SK-N-SH (cell line): ENCODE results near the gene RPRM. TPM values are rescaled to one million over a fixed set of nuclear protein-coding genes. Genes with fewer than 3 reads are reported as not detected.

Experiments used
- CTCF ChIA-PET: fragments of 300-600, 350-600 bp; formaldehyde crosslinking; extraction: SDS; loops from one replicate; lab custom pipeline; 2021; lab: Yijun Ruan, JAX
- POLR2A ChIA-PET: fragments of 350-600 bp; sonication (Branson Sonifier 250); formaldehyde crosslinking; extraction: SDS; loops from one replicate; lab custom pipeline; 2020; ENCODE audit warnings: antibody characterized with exemption, inconsistent platforms; lab: Yijun Ruan, JAX
- DNase-seq: peaks from one replicate; pipeline ENCODE4 v3.0.0; 2012
- H2AFZ ChIP-seq: fragments of 200-600 bp; sonication (generic); 2 replicates; pipeline ENCODE4 v1.8.1; 2016; ENCODE audit warnings: antibody characterized with exemption, mild to moderate bottlenecking, low read depth
- H3F3A ChIP-seq: fragments of 200-600 bp; sonication (generic); replicated peaks from 2 replicates; pipeline ENCODE3; 2016; ENCODE audit warnings: antibody characterized with exemption, mild to moderate bottlenecking; ENCODE audit not compliant: insufficient read depth
- H3K27ac ChIP-seq, 2 experiments: fragments of 200-500 bp in 1 of 2; fragments of 200-600 bp in 1 of 2; sonication (Bioruptor generic) in 1 of 2; sonication (generic), shearing (Covaris generic) in 1 of 2; 2 replicates each; pipeline versions ENCODE4 v1.5.1 to v1.6.1; 2014 to 2016; ENCODE audit warnings: low read depth in 2 of 2, inconsistent platforms in 1 of 2, low read length in 1 of 2, mild to moderate bottlenecking in 1 of 2, mixed read lengths in 1 of 2
- H3K27me3 ChIP-seq: fragments of 200-600 bp; sonication (generic), shearing (Covaris generic); 2 replicates; pipeline ENCODE4 v1.6.1; 2016; ENCODE audit warnings: mixed run types; ENCODE audit not compliant: insufficient read depth
- H3K36me3 ChIP-seq, 2 experiments: fragments of 200-500 bp in 1 of 2; fragments of 200-600 bp in 1 of 2; sonication (Bioruptor generic) in 1 of 2; sonication (generic) in 1 of 2; replicated peaks in 1 of 2; 2 replicates each; pipeline versions ENCODE3 to v1.5.1; 2014 to 2016; ENCODE audit warnings: low read length in 1 of 2, mild to moderate bottlenecking in 1 of 2; ENCODE audit not compliant: insufficient read depth in 2 of 2, control insufficient read depth in 1 of 2
- H3K4me1 ChIP-seq, 2 experiments: fragments of 200-500 bp in 1 of 2; fragments of 200-600 bp in 1 of 2; sonication (Bioruptor generic) in 1 of 2; sonication (generic), shearing (Covaris generic) in 1 of 2; 2 replicates each; pipeline versions ENCODE4 v1.5.1 to v1.6.1; 2014 to 2016; ENCODE audit warnings: low read depth in 1 of 2, low read length in 1 of 2, mixed run types in 1 of 2; ENCODE audit not compliant: insufficient read depth in 2 of 2, control insufficient read depth in 1 of 2
- H3K4me2 ChIP-seq: fragments of 200-600 bp; sonication (generic), shearing (Covaris generic); 2 replicates; pipeline ENCODE4 v1.6.1; 2017; ENCODE audit warnings: mixed run types
- H3K4me3 ChIP-seq, 2 experiments: fragments of 200-500 bp in 1 of 2; fragments of 200-600 bp in 1 of 2; sonication (Bioruptor generic) in 1 of 2; sonication (generic), shearing (Covaris generic) in 1 of 2; 2 replicates each; pipeline versions ENCODE4 v1.5.1 to v1.8.1; 2014 to 2016; ENCODE audit warnings: low read depth in 2 of 2, inconsistent platforms in 1 of 2, low read length in 1 of 2, mild to moderate bottlenecking in 1 of 2, mixed read lengths in 1 of 2, moderate library complexity in 1 of 2
- H3K79me2 ChIP-seq: fragments of 200-600 bp; sonication (generic); 2 replicates; pipeline ENCODE4 v1.8.1; 2017; ENCODE audit warnings: mild to moderate bottlenecking; ENCODE audit not compliant: insufficient read depth
- H3K9ac ChIP-seq: fragments of 200-600 bp; sonication (generic); 2 replicates; pipeline ENCODE4 v1.6.1; 2017; ENCODE audit warnings: mixed run types
- H3K9me2 ChIP-seq: fragments of 200-600 bp; sonication (generic); 2 replicates; pipeline ENCODE4 v1.6.1; 2017; ENCODE audit warnings: mixed run types
- H3K9me3 ChIP-seq: fragments of 200-600 bp; sonication (generic); 2 replicates; pipeline ENCODE4 v1.6.1; 2017; ENCODE audit warnings: mixed run types, mild to moderate bottlenecking, moderate library complexity
- H4K20me1 ChIP-seq: fragments of 200-600 bp; sonication (generic); 2 replicates; pipeline ENCODE4 v1.6.1; 2017; ENCODE audit warnings: mild to moderate bottlenecking, mixed run types; ENCODE audit not compliant: insufficient read depth
- CTCF ChIP-seq: fragments of 200-600 bp; sonication (generic); IDR thresholded peaks from 2 replicates; pipeline ENCODE4 v1.6.1; 2017; ENCODE audit warnings: antibody characterized with exemption, mild to moderate bottlenecking, moderate library complexity
- FOXJ3 ChIP-seq: sonication (generic); formaldehyde crosslinking; IDR thresholded peaks from 2 replicates; pipeline ENCODE4 v1.5.1; 2020; ENCODE audit warnings: mild to moderate bottlenecking, missing genetic modification reagents
- IRF3 ChIP-seq: fragments of 150-350 bp; IDR thresholded peaks from 2 replicates; pipeline ENCODE4 v1.6.1; 2016; ENCODE audit warnings: mild to moderate bottlenecking, low read depth, low read length
- REST ChIP-seq: IDR thresholded peaks from 2 replicates; pipeline ENCODE4 v1.6.1; 2012; ENCODE audit warnings: mild to moderate bottlenecking, low read depth, low read length, moderate library complexity
- RXRA ChIP-seq: IDR thresholded peaks from 2 replicates; pipeline ENCODE4 v1.4.0; 2012; ENCODE audit warnings: low read depth, mild to moderate bottlenecking, borderline replicate concordance
- TCF12 ChIP-seq: IDR thresholded peaks from 2 replicates; pipeline ENCODE4 v1.4.0; 2012
- USF2 ChIP-seq: fragments of 150-350 bp; IDR thresholded peaks from 2 replicates; pipeline ENCODE4 v1.6.1; 2017; ENCODE audit warnings: antibody characterized with exemption, low read length, low read depth, borderline replicate concordance
- WGBS: methylation state at CpG from one replicate; pipeline ENCODE4 v1.1.6; 2017; ENCODE audit warnings: low lambda C conversion rate; 5-methylcytosine and 5-hydroxymethylcytosine counted together
- polyA plus RNA-seq, 3 experiments: library from polyadenylated mRNA; depleted of rRNA; stranded (reverse); fragments of >200 nt; gene quantifications; 2 replicates each; pipeline ENCODE4 v1.2.3, GENCODE V29; 2012

The RPRM gene
- polyA plus RNA-seq, 1 of the 3 experiments (the other 2 are of a cell fraction), result 0.03 TPM

GRCh38 chr2:153476816-153477635 lies 1.5 kb downstream of the RPRM start:
- POLR2A ChIA-PET, result no interaction called here
- Histone ChIP-seq H3K4me2 (peak overlapping the region; percentile 79; the same call in 1 of the 2 replicates), H3K9me3 (no peaks in the 10 kb centered on the region), H3K4me1 (peaks cover 0 to 10% of the 10 kb centered on the region in 2 experiments; a peak in 1 of 4 replicates), H3K79me2 (no peaks in the 10 kb centered on the region), H3K9me2 (no peaks in the 10 kb centered on the region), H2AFZ (no peak overlapping the region), H3K27me3 (peaks cover 31% of the 10 kb centered on the region), H3K4me3 (no peak overlapping the region), H3K36me3 (no peaks in the 10 kb centered on the region), H3K9ac (no peak overlapping the region), H3K27ac (no peak overlapping the region), H3F3A (no peaks in the 10 kb centered on the region), H4K20me1 (no peaks in the 10 kb centered on the region)
- 3% methylated on average over 38 of the region's 38 CpGs for WGBS
- DNase-seq, result peak; percentile 56
- CTCF ChIA-PET, result interaction anchor here (0.6 to 1.9 kb wide), 6 partner anchors 12 to 616 kb away, joined by 3 to 6 read pairs (median 3); no protein-coding TSS in a partner anchor
- 0 out of 2 replicates have a peak, but pooled peaks have one; percentile 28 for TF ChIP-seq CTCF
- no peak for TF ChIP-seq TCF12

GRCh38 chr2:153476491-153476815 lies 2.1 kb downstream of the RPRM start:
- DNase-seq, result no peak
- ChIA-PET POLR2A (no interaction called here), CTCF (interaction anchor here (0.9 to 1.9 kb wide), 5 partner anchors 11 to 615 kb away, joined by 3 to 6 read pairs (median 3); no protein-coding TSS in a partner anchor)
- Histone ChIP-seq H3K79me2 (no peaks in the 10 kb centered on the region), H3K4me2 (no peak overlapping the region), H3K27ac (no peak overlapping the region), H3K4me3 (no peak overlapping the region), H3K4me1 (peaks cover 0 to 10% of the 10 kb centered on the region in 2 experiments; a peak in 1 of 4 replicates), H3K9me3 (no peaks in the 10 kb centered on the region), H2AFZ (no peak overlapping the region), H3K27me3 (peaks cover 31% of the 10 kb centered on the region), H3K9me2 (no peaks in the 10 kb centered on the region), H3K36me3 (no peaks in the 10 kb centered on the region), H3K9ac (no peak overlapping the region), H4K20me1 (no peaks in the 10 kb centered on the region), H3F3A (no peaks in the 10 kb centered on the region)
- no peak for TF ChIP-seq USF2
- TF ChIP-seq IRF3, result no peak
- TF ChIP-seq REST, result peak; percentile 81; the same call in 1 of the 2 replicates
- TF ChIP-seq FOXJ3 (CRISPR knock-in tag), result no peak
- no peak for TF ChIP-seq RXRA
- 12% methylated on average over 7 of the region's 7 CpGs for WGBS
